ENCODE data around the gene SLC28A3.

- TF ChIP-seq, protein P1, sequence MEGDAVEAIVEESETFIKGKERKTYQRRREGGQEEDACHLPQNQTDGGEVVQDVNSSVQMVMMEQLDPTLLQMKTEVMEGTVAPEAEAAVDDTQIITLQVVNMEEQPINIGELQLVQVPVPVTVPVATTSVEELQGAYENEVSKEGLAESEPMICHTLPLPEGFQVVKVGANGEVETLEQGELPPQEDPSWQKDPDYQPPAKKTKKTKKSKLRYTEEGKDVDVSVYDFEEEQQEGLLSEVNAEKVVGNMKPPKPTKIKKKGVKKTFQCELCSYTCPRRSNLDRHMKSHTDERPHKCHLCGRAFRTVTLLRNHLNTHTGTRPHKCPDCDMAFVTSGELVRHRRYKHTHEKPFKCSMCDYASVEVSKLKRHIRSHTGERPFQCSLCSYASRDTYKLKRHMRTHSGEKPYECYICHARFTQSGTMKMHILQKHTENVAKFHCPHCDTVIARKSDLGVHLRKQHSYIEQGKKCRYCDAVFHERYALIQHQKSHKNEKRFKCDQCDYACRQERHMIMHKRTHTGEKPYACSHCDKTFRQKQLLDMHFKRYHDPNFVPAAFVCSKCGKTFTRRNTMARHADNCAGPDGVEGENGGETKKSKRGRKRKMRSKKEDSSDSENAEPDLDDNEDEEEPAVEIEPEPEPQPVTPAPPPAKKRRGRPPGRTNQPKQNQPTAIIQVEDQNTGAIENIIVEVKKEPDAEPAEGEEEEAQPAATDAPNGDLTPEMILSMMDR (conservative IDR thresholded peaks at IDR 0.05; ENCODE audit: low read length), result no peak
- no peak for TF ChIP-seq EZH2phosphoT487 (IDR thresholded peaks at IDR 0.05; ENCODE audit: borderline replicate concordance)
Measured at GRCh38 chr9:84331119-84331809, 9.3 kb downstream of the SLC28A3 start.
